HG03135 (cell line): Measurements from ENCODE around the gene AHRR.
A peak's percentile ranks its signal among the peaks of the same experiment; 100 is the strongest.
"Not testable (repeated sequence)": the region's sequence is repeated elsewhere in the genome, so short reads cannot be mapped to it uniquely, and the experiment has no call there.

ENCODE experiments used
- ATAC-seq: cut with Tn5 transposase; IDR thresholded peaks from one replicate; pipeline ENCODE4 v1.9.1; 2021; ENCODE audit warnings: mild to moderate bottlenecking, moderate library complexity; ENCODE audit not compliant: unreplicated experiment

The AHRR gene

GRCh38 chr5:305050-305449 lies 16.5 kb upstream of the AHRR start:
- ATAC-seq: no peak

- ATAC-seq: no peak
These were observed 16.1 kb upstream of the AHRR start for GRCh38 chr5:305459-305858.

GRCh38 chr5:306011-306805 lies 15.3 kb upstream of the AHRR start:
- no peak for ATAC-seq

GRCh38 chr5:307306-307705 lies 14.2 kb upstream of the AHRR start:
- no peak for ATAC-seq

GRCh38 chr5:307794-308579 lies 13.5 kb upstream of the AHRR start:
- ATAC-seq: no peak

DNA sequence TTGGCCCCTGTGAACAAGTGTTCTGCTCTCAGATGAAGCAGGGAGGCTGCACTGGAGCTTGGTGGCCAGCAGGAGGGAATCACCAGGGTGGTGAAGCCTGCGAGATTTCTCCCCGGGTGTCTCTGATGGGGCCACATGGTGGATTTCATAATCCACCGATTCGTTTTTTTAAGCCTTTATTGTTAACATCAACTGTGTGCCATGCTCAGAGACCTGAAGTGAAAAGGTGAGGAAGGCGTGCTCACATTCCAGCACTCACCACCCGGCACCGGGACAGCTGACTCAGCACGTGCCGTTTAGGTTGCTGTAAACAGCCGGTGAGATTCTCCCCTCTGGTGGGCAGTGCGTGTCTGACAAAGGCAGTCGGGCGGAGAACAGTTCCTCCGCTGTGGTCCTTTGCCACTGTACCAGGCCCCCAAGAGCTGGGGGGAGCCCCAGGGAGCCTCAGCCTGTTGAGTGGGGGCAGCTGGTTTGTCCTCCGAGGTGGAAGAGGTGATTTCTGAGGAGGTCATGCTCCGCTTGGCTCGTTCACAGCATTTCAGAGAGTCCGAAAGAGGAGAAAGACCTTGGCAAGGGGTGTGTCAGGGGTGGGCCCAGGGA lies 12.7 kb upstream of the AHRR start:
- no peak for ATAC-seq

GRCh38 chr5:309831-310230 lies 11.7 kb upstream of the AHRR start:
- ATAC-seq: not testable (repeated sequence)

GRCh38 chr5:310516-310915 lies 11.0 kb upstream of the AHRR start:
- no peak for ATAC-seq

- ATAC-seq: no peak
These were observed 10.5 kb upstream of the AHRR start for GRCh38 chr5:310941-311434.

DNA sequence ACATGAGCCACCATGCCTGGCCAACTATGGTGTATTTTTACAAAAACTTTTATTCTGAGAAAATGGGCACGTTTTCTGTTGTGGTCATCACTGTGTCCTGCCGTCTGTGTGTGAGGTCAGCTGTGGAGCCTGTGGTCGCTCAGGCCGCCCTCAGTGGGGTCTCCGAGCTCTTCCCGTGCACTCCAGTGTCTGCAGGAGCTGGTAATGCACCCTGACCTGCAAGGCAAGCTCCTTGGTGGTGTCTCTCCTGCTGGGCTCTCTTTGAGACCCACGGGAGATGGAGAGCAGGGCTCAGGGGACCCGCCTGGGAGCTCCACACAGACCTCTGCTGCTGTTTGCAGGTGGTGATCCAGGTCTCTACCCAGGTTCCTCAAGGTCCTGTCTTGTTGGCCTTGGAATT lies 9.6 kb upstream of the AHRR start:
- ATAC-seq: no peak

DNA sequence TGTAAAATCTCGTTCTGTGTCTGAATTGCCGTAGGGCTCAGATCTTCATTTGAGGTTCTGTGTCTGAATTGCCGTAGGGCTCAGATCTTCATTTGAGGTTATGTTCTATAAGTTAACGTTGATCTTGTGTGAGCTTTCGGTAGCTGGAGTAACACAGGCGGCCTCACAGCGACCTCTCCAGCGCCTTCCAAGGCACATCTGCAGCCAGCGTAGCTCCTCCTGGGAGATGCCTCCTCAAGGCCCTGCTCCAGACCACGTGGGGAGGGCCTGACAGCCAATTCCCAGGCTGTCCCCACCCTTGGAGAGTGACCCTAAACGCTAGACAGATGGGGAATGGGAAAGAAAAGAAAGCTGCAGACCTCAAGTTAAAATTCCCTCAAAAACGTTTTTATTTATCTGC lies 8.7 kb upstream of the AHRR start:
- no peak for ATAC-seq

- no peak for ATAC-seq
These were observed 8.2 kb upstream of the AHRR start for GRCh38 chr5:313265-313664.

GRCh38 chr5:313806-314376 lies 7.6 kb upstream of the AHRR start:
- ATAC-seq: no peak

- ATAC-seq: no peak
These were observed 6.6 kb upstream of the AHRR start for GRCh38 chr5:314676-315487.

GRCh38 chr5:315488-316209 lies 5.9 kb upstream of the AHRR start:
- ATAC-seq: no peak

- ATAC-seq: no peak
These were observed 5.1 kb upstream of the AHRR start for GRCh38 chr5:316210-317085.

DNA sequence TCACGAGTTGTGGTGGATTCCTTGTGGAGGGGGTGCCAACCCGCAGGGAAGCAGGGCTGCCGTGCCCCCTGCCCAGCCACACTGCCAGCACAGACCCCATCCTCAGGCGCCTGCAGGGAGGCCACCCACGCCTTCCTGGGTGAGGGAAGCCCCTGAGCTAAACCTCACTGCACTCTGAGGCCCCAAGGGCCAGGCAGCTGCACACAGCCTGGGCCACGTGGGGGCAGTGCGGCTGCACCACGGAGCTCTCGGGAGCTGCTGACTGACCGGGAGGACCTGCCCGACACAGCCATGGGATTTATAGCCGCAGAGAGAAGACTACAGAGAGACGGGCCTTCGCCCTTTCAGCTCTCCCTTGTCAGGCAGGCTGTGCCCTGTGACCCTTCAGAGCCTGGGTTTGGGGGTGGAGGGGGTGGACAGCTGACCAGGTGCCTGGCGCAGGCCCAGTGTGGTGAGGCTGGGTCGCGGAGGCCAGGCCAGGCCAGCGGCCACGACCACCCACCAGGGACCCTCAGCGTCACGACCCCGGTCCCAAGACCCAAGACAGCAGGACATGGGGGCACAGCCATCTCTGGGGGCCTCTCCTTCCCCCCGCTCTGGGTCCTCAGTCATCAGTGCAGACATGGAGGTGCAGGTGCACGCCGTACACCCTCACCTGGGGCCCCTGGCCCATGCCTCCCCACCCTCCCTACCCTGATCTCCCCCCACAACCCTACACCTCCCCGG lies 4.3 kb upstream of the AHRR start:
- ATAC-seq: peak; percentile 69

GRCh38 chr5:318341-318897 lies 3.1 kb upstream of the AHRR start:
- ATAC-seq: no peak
